Activated CD4-positive, alpha-beta T cell treated with anti-CD3 and anti-CD28 coated beads, Interleukin-2, amount 10 ng/mL, durations not matched to agents 7 days and 5 days (primary cell): Measurements from ENCODE around the gene HOXC9. TPM values are rescaled to one million over a fixed set of nuclear protein-coding genes. Genes with fewer than 3 reads are reported as not detected.

Experiments used
- CTCF ChIA-PET: fragments of 350-600 bp; sonication (Branson Sonifier 250); formaldehyde crosslinking; loops from one replicate; lab custom pipeline; 2021; ENCODE audit warnings: antibody characterized with exemption; lab: Charles Lee
- POLR2A ChIA-PET: fragments of 350-600 bp; sonication (Branson Sonifier 250); formaldehyde crosslinking; loops from one replicate; lab custom pipeline; 2021; ENCODE audit warnings: antibody characterized with exemption; lab: Charles Lee
- DNase-seq: peaks from one replicate; pipeline ENCODE4 v3.0.0-alpha.2; 2020
- H3K27ac Mint-ChIP-seq: one replicate; pipeline ENCODE4 v1.8.0; 2021; ENCODE audit warnings: mild to moderate bottlenecking, moderate library complexity, mixed read lengths
- H3K27me3 Mint-ChIP-seq: one replicate; pipeline ENCODE4 v1.8.0; 2021; ENCODE audit warnings: mixed read lengths
- H3K36me3 Mint-ChIP-seq: one replicate; pipeline ENCODE4 v1.8.0; 2021; ENCODE audit warnings: low read depth, mixed read lengths
- H3K4me1 Mint-ChIP-seq: one replicate; pipeline ENCODE4 v1.8.0; 2021; ENCODE audit warnings: mixed read lengths
- H3K4me3 Mint-ChIP-seq: one replicate; pipeline ENCODE4 v1.8.0; 2021; ENCODE audit warnings: mild to moderate bottlenecking, moderate library complexity, mixed read lengths
- H3K9me3 Mint-ChIP-seq: one replicate; pipeline ENCODE4 v1.8.0; 2021; ENCODE audit warnings: mixed read lengths
- total RNA-seq, 2 experiments: library from RNA; stranded (reverse); gene quantifications; one replicate each; pipeline ENCODE4 v1.2.3, GENCODE V29; 2021

The HOXC9 gene
- total RNA-seq, 2 experiments from 2014 or later: not detected

DNA sequence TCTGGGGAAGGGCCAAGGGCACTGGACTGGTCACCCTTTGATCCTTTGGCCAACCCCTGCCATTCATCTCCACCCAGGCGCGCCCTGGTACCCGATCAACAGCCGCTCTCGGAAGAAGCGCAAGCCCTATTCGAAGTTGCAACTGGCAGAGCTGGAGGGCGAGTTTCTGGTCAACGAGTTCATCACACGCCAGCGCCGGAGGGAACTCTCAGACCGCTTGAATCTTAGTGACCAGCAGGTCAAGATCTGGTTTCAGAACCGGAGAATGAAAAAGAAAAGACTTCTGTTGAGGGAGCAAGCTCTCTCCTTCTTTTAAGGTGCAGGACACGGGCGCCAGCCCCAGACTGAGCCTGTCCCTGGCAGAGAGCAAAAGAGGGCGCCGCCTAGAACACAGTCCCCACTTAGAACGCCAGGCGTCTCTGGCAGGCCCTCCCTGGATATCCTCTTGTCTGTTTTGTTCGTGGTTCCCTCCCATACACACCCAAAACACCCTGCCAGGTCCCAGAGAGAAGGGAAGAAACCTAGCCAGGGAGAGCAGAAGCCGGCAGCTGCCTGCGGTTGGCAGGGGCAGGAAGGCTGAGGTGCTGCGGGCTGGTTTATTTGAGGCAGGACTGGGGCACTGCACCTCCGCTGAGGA is 43.6 kb upstream of the HOXC9 start:
- POLR2A ChIA-PET: no interaction called here

DNA sequence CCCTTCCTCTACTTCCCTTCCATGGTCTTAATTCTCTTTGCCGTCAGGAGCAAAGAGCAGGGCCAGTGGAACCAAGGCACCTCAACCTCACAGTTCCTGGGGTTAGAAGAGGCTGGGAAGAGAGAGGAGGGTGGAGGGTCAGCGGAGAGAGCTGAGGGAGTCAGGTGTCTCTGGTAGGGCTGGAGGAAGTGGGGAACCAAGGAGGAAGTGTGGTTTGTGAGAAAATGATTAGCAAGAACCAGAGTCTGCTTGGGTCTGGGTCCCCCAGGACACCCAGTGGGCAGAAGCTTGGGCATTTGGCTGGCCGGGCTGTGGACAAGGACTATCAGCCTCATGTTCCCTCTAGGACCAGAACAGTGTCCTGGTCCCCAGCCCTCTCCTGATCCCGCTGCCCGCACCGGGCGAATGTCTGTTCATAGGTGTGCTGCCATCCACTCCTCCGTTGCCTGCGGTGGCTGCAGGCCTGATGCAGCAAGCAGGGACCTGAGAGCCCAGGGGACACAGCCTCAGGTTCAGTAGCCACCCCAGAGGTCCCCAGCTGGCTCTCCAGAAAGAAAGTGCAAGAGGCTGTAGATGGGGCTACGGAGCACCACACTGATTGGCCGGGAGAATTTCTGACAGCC is 42.9 kb upstream of the HOXC9 start:
- CTCF ChIA-PET: interaction anchor here (4.5 kb wide), 1 partner anchor 29 kb away, joined by 20 read pairs; the partner anchor contains the start of gene HOXC10
- POLR2A ChIA-PET: no interaction called here
- no peak overlapping the region for H3K27ac Mint-ChIP-seq

More for the DNA sequence above, 43.6 kb upstream of the HOXC9 start:
- peaks cover 88% of the 10 kb centered on the region for H3K27me3 Mint-ChIP-seq
- H3K9me3 Mint-ChIP-seq: no peaks in the 10 kb centered on the region
- H3K27ac Mint-ChIP-seq: no peak overlapping the region
- H3K4me1 Mint-ChIP-seq: peaks cover 8% of the 10 kb centered on the region
- H3K36me3 Mint-ChIP-seq: peaks cover 3% of the 10 kb centered on the region
- no peak for DNase-seq
- CTCF ChIA-PET: interaction anchor here (4.5 kb wide), 1 partner anchor 30 kb away, joined by 20 read pairs; the partner anchor contains the start of gene HOXC10
- H3K4me3 Mint-ChIP-seq: no peak overlapping the region

DNA sequence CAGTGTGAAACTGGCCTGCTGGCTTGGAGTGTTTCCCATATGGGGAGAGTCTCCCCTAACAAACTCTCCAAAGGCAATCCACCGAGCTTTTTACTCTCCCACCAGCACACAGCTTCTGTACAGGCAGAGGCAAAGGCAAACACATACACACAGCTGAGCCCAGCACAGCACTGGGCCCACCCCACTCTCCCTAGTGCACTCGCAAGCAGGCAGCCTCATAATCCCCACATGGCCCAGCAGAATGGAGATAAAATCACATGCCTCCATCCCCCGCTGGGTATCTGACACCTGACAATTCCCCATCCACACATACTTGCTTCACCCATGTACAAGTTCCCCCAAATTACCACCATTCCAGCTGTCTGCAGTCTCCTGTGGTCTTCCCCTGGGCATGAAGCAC is 41.8 kb upstream of the HOXC9 start:
- ChIA-PET CTCF (interaction anchor here (1.1 to 1.7 kb wide), 2 partner anchors 24 to 48 kb away, joined by 3 to 5 read pairs; no protein-coding TSS in a partner anchor), POLR2A (no interaction called here)
- DNase-seq: no peak
- H3K4me1 Mint-ChIP-seq: peaks cover 8% of the 10 kb centered on the region
- H3K9me3 Mint-ChIP-seq: no peaks in the 10 kb centered on the region
- H3K27ac Mint-ChIP-seq: no peak overlapping the region
- peaks cover 3% of the 10 kb centered on the region for H3K36me3 Mint-ChIP-seq
- no peak overlapping the region for H3K4me3 Mint-ChIP-seq
- peaks cover 86% of the 10 kb centered on the region for H3K27me3 Mint-ChIP-seq

More for the DNA sequence above, 42.9 kb upstream of the HOXC9 start:
- Mint-ChIP-seq H3K9me3 (no peaks in the 10 kb centered on the region), H3K27me3 (peaks cover 88% of the 10 kb centered on the region), H3K4me3 (no peak overlapping the region), H3K36me3 (peaks cover 3% of the 10 kb centered on the region), H3K4me1 (peaks cover 8% of the 10 kb centered on the region)
- no peak for DNase-seq

DNA sequence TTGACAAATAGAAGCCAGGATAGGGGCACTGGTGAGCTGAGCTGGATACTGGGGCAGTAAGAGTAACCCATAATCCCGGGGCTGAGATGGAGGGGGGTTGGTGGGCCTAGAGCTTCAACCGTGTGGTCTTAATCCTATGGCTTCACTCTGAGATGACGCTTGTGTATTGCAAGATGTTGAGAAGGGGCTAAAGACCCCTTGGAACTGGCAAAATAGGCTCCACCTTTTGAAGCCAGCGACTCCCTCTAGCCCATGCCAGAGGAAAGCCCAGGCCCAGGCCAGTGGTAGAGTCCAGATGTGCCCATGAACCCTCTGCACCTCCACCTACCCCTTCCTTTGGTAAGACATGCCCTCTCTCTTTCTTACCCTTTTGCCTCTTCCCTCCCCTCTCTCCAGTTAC is 40.6 kb upstream of the HOXC9 start:
- Mint-ChIP-seq H3K4me1 (peaks cover 11% of the 10 kb centered on the region), H3K27ac (no peak overlapping the region), H3K27me3 (peaks cover 85% of the 10 kb centered on the region), H3K36me3 (no peaks in the 10 kb centered on the region), H3K4me3 (no peak overlapping the region), H3K9me3 (no peaks in the 10 kb centered on the region)
- DNase-seq: no peak
- ChIA-PET POLR2A (interaction anchor here (0.7 kb wide), 1 partner anchor 19 kb away, joined by 3 read pairs; no protein-coding TSS in a partner anchor), CTCF (interaction anchor here (1.0 to 1.7 kb wide), 5 partner anchors 10 to 74 kb away, joined by 3 to 5 read pairs (median 3); partner anchors contain the start of gene HOXC5)

DNA sequence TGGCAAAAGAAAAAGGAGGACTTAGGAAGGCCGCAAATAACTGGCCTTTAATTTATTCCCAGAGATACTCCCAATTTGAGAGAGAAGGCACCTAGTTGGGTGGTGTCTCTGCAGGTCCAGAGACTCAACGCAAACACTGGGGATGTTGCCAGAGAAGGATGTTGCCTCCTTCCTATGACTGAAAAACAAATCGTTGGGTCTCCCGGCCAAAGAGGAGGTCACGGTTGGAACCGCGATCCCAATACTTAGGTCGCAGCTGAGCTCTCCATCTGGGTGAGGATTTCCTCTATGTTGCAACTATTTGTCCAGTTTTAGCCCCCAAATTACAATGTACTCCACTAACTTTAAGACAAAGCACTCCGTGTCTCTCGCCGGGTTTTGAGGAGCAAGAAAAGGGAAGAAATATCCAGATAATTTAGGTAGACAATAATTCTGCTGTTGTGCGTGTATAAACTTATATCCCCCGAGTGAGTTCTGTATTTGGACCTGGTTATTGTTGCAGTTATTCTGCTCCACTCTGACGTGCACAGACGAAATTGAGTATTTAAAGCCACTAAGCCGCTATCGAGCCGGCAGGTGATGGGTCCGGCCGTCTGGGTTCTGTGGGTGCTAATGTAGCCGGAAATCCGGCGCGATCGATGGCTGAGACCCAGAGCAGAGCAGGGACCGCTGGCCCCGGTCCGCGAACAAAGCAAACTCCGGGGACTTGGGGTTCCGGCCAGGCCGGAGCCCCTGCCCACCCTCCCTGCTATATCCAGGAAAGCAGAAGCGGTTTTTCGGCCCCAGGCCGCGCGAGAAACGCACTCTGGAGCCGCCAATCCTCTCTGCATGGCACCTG is 39.6 kb upstream of the HOXC9 start:
- no peaks in the 10 kb centered on the region for H3K9me3 Mint-ChIP-seq
- H3K36me3 Mint-ChIP-seq: peaks cover 1% of the 10 kb centered on the region
- ChIA-PET POLR2A (no interaction called here), CTCF (interaction anchor here (1.2 to 1.5 kb wide), 2 partner anchors 12 to 39 kb away, joined by 3 read pairs; partner anchors contain the start of gene HOXC9)
- H3K4me1 Mint-ChIP-seq: peaks cover 16% of the 10 kb centered on the region
- H3K27me3 Mint-ChIP-seq: peaks cover 88% of the 10 kb centered on the region
- peak overlapping the region; percentile 5 for H3K27ac Mint-ChIP-seq
- DNase-seq: no peak
- peak overlapping the region; percentile 6 for H3K4me3 Mint-ChIP-seq

DNA sequence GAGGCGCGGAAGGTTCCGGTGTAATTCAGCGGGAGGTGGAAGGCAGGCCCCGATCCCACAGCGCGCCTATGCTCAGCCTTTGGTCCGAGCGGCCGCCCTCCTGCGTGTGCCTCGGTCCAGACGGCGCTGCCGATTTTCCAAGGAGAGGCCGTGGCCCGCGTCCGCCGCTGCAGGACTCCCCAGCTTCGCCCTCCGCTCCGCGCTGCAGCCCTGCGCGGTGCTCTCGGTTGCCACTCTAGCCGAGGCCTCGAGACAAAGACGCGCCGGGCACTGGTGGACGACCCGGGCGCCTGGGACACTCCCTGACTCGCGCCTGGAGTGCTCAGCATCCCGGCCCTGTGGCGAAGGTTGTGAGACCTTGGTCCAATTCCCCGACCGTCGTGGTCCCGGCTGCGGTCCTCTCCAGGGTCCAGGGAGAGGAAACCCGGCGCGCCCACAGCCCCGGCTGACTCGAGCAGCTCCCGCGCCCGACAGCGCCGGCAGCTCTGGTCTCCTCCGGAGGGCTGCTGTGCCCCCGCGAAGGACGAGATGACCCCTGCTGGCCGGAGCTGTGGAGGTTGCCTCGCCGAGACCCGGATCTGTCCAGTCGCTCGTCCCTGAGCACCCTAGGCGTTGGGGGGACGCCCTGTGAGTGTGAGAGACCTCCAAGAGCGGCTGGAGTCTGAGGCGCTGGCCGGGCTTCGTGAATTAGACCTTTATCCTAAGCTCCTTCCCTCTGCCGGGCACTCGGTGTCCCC is 38.8 kb upstream of the HOXC9 start:
- no peak for DNase-seq
- Mint-ChIP-seq H3K36me3 (peaks cover 3% of the 10 kb centered on the region), H3K27me3 (peaks cover 88% of the 10 kb centered on the region), H3K27ac (no peak overlapping the region), H3K4me1 (peaks cover 14% of the 10 kb centered on the region), H3K4me3 (no peak overlapping the region), H3K9me3 (no peaks in the 10 kb centered on the region)
- ChIA-PET POLR2A (no interaction called here), CTCF (interaction anchor here (0.8 to 1.2 kb wide), 5 partner anchors 24 to 247 kb away, joined by 3 to 4 read pairs (median 3); partner anchors contain the start of genes HOXC10 and HOXC9)

DNA sequence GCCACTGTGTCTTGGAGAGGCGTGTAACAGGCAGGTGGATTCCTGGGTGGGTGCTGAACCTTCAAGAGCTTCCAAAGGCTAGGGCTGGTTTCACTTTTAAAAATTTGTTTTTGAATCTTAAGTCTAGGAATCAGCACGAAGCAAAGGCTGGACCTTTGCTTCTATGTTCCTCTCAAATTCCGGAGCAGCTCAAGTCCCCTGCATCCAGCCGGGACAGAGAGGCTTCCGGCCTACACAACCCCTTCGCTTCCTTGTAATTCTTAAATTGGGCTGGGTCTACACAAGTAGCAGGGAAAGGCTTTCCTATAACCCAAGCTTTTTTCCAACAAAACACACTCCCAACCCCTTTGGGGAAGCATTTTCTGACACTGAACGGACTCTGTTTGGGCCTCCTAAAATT is 37.0 kb upstream of the HOXC9 start:
- peaks cover 18% of the 10 kb centered on the region for H3K4me1 Mint-ChIP-seq
- ChIA-PET POLR2A (no interaction called here), CTCF (interaction anchor here (0.6 to 1.6 kb wide), 3 partner anchors 9 to 69 kb away, joined by 3 to 4 read pairs (median 3); no protein-coding TSS in a partner anchor)
- no peak overlapping the region for H3K4me3 Mint-ChIP-seq
- no peaks in the 10 kb centered on the region for H3K9me3 Mint-ChIP-seq
- H3K36me3 Mint-ChIP-seq: peaks cover 5% of the 10 kb centered on the region
- H3K27ac Mint-ChIP-seq: no peak overlapping the region
- H3K27me3 Mint-ChIP-seq: peaks cover 88% of the 10 kb centered on the region
- no peak for DNase-seq

DNA sequence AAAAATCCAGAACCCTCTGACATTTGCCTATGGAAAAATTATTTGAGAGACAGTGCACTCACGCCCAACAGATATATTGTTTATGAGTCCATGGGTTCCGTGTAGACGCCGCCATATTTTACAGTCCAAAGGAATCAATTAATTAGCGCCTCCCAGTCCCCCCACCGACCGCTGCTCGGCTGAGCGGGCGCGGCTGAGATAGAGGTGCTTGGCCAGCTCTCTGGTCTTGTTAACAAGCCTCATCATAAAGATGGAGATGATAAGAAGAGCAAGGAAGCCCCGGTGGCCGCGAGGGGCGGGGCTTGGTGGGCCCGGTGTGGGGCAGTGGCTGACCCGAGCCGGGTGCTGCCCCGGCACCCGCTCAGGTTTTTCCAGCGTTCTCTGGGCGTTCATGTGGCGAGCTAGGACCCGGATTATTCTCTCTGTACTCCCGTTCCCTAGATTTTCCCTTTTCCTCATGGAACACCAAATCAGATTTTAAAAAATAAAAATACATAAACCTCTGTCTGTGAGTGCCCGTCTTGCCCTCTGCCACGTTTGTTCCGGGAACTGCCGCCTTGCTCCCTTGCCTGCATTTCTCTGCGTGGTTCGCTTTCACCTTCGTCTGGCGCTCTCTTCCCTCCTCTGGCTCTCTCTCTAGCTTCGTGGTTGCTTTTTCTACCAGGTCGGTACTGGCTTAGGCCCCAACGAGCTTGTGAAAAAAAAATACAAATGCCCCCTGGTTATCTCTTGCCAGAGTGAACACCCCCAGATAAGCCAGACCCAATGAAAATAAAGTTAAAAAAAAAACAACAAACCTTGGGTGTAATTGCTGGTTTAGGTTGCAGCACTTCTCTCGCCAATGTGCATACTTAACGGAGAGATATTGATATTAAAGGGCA is 36.3 kb upstream of the HOXC9 start:
- peaks cover 5% of the 10 kb centered on the region for H3K36me3 Mint-ChIP-seq
- H3K27me3 Mint-ChIP-seq: peaks cover 88% of the 10 kb centered on the region
- ChIA-PET CTCF (interaction anchor here (0.6 to 1.6 kb wide), 4 partner anchors 10 to 69 kb away, joined by 3 to 4 read pairs (median 3); partner anchors contain the start of gene HOXC9), POLR2A (no interaction called here)
- peaks cover 18% of the 10 kb centered on the region for H3K4me1 Mint-ChIP-seq
- H3K9me3 Mint-ChIP-seq: no peaks in the 10 kb centered on the region
- H3K4me3 Mint-ChIP-seq: no peak overlapping the region
- H3K27ac Mint-ChIP-seq: no peak overlapping the region
- DNase-seq: no peak

DNA sequence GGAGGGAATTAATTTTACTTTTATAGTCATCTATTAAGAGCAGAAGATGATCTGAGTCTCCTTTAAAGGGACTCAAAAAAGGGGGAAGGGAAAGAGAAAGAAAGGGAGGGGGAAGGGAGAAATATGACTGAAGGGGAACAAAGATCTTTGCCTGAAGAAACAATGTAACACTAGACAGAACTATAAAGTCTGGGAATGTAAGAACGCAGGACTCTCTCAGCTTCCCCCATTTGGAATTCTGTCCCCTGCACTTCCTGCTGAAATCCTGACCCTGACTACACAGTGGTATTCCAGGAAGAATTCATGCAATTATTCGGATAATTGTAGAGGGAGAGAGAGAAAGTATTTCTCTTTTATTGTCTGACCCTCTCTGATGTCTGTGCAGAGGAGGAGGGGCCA is 35.6 kb upstream of the HOXC9 start:
- Mint-ChIP-seq H3K27ac (no peak overlapping the region), H3K4me1 (peaks cover 18% of the 10 kb centered on the region), H3K9me3 (no peaks in the 10 kb centered on the region), H3K4me3 (no peak overlapping the region), H3K36me3 (peaks cover 5% of the 10 kb centered on the region), H3K27me3 (peaks cover 90% of the 10 kb centered on the region)
- ChIA-PET POLR2A (no interaction called here), CTCF (interaction anchor here (0.7 kb wide), 1 partner anchor 36 kb away, joined by 3 read pairs; the partner anchor contains the start of gene HOXC9)
- DNase-seq: no peak

DNA sequence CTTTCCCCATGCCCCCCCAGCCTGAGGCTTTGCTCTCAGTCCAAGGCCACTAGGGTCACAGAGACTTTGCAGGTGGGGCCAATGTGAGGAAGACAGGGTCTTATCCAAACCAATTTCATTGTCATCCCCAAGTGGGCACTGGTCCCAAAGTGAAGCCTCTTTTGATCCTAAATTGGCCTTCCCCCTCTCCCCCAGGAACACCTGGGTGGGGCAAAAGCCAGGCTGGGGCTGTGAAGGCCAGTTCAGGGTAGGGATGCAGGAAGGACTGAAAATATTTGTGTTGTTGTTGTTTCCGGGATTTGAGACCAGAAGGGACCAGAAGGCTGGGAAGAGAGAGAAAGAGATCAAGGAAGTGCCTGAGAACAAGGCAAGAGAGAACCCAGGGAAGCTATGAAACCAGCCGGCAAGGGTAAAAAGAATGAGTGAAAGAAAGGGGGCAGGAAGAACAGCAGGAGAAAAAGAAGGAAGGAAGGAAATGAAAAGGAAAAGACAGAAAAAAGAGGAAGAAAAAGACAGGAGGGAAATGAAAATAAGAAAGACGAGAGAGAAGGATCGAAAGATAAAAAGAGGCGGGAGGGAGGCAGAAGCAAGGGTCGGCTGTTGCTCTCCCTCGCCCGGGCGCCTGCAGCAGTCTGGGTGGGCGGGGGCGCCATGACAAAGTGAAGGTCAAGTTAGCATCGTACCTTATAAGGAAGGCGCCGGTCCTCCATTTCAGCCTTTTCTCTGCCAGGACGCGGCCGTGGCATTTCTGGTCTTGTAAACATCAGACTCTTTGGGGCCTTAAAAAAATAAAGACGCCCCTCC is 34.5 kb upstream of the HOXC9 start:
- Mint-ChIP-seq H3K4me1 (peaks cover 17% of the 10 kb centered on the region), H3K9me3 (no peaks in the 10 kb centered on the region), H3K4me3 (no peak overlapping the region), H3K27me3 (peaks cover 90% of the 10 kb centered on the region), H3K27ac (peak overlapping the region; percentile 62), H3K36me3 (peaks cover 5% of the 10 kb centered on the region)
- POLR2A ChIA-PET: no interaction called here
- CTCF ChIA-PET: interaction anchor here (1.4 to 1.5 kb wide), 2 partner anchors 15 to 34 kb away, joined by 3 read pairs; no protein-coding TSS in a partner anchor
- no peak for DNase-seq

DNA sequence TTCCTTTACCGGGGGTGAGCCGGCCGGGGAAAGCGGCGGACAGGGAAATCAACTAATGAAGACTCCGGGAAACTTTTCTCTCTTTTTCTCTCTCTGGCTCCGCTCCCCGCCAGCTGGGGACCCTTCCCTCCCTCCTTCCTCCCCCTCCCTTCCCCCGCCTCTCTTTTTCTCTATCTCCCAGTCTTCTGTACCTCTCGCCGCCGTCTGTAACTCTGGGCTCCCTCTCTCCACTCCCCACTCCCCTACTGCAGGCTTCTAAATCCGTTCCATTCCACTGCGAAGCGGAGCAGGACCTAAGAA is 33.9 kb upstream of the HOXC9 start:
- Mint-ChIP-seq H3K36me3 (peaks cover 5% of the 10 kb centered on the region), H3K27ac (peak overlapping the region; percentile 62), H3K9me3 (no peaks in the 10 kb centered on the region), H3K4me1 (peaks cover 17% of the 10 kb centered on the region), H3K4me3 (no peak overlapping the region), H3K27me3 (peaks cover 94% of the 10 kb centered on the region)
- ChIA-PET CTCF (interaction anchor here (1.4 to 1.5 kb wide), 2 partner anchors 16 to 34 kb away, joined by 3 read pairs; no protein-coding TSS in a partner anchor), POLR2A (no interaction called here)
- DNase-seq: no peak
